GM18517 (cell line): Measurements from ENCODE around the gene SLC50A1.

Source experiments
- ATAC-seq: cut with Tn5 transposase; IDR thresholded peaks from one replicate; pipeline ENCODE4 v1.9.1; 2021; ENCODE audit warnings: mild to moderate bottlenecking, moderate library complexity; ENCODE audit not compliant: unreplicated experiment

The SLC50A1 gene, protein sequence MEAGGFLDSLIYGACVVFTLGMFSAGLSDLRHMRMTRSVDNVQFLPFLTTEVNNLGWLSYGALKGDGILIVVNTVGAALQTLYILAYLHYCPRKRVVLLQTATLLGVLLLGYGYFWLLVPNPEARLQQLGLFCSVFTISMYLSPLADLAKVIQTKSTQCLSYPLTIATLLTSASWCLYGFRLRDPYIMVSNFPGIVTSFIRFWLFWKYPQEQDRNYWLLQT

GRCh38 chr1:155135415-155136028 lies at the start of gene SLC50A1:
Gene SLC50A1, plus strand, starts transcription at chr1:155135852. Its CDS starts 60 bp downstream, at chr1:155135912.
- peak; percentile 49 for ATAC-seq

GRCh38 chr1:155086128-155086741 lies 49.4 kb upstream of the SLC50A1 start:
- ATAC-seq: no peak

DNA sequence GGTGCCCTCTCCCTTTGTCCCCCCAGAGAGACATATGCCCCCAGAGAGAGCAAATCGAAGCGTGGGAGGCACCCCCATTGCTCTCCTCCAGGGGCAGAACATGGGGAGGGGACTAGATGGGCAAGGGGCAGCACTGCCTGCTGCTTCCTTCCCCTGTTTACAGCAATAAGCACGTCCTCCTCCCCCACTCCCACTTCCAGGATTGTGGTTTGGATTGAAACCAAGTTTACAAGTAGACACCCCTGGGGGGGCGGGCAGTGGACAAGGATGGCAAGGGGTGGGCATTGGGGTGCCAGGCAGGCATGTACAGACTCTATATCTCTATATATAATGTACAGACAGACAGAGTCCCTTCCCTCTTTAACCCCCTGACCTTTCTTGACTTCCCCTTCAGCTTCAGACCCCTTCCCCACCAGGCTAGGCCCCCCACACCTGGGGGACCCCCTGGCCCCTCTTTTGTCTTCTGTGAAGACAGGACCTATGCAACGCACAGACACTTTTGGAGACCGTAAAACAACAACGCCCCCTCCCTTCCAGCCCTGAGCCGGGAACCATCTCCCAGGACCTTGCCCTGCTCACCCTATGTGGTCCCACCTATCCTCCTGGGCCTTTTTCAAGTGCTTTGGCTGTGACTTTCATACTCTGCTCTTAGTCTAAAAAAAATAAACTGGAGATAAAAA lies 48.7 kb upstream of the SLC50A1 start:
- no peak for ATAC-seq

DNA sequence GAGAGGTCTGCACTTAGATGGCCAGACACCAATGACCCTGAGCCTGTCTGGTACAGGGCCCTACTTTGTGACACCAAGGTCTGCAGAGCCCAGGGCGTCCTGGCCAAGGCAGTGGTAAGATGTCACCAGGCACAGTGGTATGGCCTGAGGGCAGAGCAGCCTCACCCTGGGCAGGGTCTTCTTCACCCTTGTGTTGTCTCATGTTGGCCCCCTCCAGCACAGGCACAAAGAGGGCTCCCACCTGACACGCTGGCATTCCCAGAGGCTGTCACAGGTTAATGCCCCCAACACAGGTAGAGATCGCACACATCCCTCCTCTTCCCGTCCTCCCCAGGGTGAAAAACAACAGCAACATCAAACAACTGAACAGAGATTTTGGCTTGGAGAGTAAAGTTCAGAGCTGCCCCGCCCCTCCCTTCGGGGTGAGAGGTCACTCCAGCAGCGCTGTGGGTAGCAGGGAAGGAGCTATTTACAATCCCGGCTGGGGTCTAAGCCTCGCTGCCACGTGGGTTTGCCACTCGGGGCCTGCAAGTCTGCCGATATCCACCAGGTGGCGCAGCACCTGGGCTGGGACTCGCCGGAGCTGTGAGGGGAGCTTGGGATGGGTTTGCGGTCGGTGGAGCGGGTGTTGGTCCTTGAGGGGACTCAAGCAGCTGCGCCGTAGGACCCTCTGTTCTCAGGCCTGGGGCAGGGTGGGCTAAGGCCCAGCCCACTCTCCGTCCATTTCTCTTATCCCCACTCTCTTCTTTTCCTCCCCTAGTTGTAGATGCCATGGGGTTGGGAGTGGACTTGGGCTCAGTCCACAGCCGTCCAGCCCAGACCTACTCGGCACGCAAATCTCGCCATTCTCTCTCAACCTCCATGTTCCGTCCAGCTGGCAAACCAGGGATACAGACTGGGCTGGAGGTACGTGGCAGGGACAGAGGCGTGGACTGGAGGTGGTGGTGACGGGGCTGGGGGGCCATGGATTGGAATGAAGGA lies 44.3 kb upstream of the SLC50A1 start:
- no peak for ATAC-seq

- no peak for ATAC-seq
Observed at GRCh38 chr1:155092131-155092530, 43.5 kb upstream of the SLC50A1 start.

GRCh38 chr1:155092641-155093040 lies 43.0 kb upstream of the SLC50A1 start:
- no peak for ATAC-seq

- ATAC-seq: no peak
Observed at GRCh38 chr1:155093911-155094621, 41.6 kb upstream of the SLC50A1 start.

- ATAC-seq: no peak
Observed at GRCh38 chr1:155094622-155094948, 41.1 kb upstream of the SLC50A1 start.

GRCh38 chr1:155099331-155099730 lies 36.3 kb upstream of the SLC50A1 start:
- no peak for ATAC-seq

GRCh38 chr1:155103325-155103724 lies 32.3 kb upstream of the SLC50A1 start:
- no peak for ATAC-seq

DNA sequence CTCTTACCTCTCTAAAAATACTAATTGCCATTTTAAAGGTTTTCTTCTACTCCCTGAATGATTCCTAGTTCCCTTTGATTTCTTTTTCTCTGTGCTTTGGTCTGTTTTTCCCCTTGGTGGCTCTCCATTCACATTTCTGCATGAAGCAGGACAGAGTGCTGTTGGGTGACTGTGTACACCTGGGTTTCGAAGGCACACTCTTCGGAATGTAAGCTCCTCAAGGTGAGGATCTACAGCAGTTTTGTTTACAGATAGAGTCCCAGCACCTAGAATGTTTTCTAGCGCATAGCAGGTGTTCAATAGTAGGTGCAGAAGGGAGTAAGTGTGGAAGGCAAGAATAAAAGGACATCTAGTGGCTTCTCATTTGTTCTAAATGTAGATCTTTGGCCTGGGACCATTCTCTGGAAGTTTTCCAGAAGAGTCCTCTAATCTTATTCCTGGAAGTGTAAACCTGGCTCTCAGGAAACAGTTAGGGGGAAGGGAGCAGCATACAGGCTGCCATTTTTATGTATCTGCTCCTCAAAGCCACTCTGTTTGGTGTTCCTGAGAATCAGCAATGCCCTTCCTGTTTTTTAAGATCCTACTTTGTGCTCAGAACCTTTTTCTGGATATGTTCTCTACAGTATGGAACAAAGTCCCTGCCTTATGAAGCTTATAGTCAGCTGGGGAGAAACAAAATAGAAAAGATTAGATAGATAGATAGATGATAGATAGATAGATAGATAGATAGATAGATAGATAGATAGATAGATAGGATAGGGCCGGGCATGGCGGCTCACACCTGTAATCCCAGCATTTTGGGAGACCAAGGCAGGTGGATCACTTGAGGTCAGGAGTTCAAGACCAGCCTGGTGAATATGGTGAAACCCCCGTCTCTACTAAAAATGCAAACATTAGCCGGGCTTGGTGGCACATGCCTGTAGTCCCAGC lies 30.8 kb upstream of the SLC50A1 start:
- no peak for ATAC-seq

- ATAC-seq: no peak
Observed at GRCh38 chr1:155105604-155106011, 30.0 kb upstream of the SLC50A1 start.

DNA sequence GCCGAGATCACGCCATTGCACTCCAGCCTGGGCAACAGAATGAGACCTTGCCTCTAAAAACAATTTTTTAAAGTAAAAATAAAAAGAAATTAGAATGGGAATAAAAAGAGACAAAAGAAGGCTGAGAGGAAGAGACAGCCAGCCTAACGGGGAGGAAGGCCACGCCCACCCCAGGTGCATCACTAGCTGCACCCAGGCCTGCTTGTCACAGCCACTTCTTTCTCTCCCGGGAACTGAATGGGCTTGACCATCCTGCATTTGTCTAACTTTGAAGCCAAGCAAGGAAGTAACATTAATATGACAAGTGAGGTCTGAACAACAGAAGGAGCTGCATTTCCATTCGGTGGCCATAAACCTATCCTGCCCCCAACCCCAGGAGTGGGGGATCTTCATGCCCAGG lies 28.8 kb upstream of the SLC50A1 start:
- no peak for ATAC-seq

DNA sequence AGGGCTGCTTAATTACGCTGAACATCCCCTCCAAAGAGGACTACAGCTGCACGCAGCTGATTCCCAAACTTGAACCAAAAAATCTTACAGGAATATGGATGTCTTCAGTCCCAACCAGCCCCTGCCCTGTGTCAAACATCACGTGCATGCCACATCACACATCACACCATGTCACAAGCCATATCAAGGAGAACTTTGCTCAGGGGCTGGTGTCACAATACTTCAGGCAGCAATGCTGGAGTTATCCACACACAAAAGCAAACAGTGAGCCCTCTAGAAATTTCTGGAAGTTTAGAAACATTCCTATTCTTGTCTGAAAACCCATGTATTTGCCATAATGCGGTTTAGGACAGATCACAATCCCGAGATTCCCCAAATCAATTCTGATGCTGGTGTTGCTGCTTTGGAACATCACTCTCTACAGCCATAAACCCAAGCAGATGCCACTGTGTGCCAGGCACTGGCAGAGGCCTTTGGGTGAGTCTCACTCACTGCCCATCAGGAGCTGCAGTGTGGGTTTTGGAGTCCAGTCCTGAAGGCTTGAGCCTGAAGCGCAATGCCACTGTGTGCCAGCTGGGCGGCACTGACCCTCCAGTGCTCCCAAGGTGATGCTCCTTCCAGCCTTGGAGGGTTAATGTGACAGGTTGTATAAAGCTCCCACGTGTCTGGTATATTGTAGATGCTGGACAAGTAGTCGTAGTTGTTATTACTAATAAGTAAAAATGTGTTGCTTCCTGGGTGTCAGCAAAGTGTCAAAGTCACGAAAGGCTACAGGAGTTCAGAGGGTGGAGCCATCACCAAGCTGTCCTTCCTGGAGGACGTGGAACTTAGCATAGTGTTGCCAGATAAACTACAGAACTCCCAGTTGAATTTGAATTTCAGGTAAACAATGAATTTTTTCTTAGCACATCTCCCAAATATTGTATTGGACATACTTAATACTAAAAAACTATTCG lies 28.1 kb upstream of the SLC50A1 start:
- no peak for ATAC-seq

- no peak for ATAC-seq
Observed at GRCh38 chr1:155108296-155108695, 27.4 kb upstream of the SLC50A1 start.

DNA sequence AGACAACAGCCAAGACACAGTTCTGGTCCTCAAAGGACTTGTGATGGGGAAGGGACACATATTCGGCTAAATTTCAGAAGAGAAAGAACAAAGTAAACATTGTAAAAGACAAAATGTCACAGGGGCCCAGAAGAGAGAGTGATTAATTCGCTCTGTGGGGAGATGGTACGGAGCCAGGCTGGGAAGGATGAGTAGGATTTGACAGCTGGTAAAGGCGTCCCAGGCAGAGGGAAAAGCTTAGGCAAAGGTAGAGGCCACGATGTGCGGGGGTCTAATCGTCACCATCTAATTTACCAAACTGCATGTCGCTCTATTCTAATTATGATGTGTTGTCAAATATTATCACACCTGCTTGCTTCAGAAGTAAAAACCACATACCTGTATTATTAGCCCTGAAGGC lies 25.3 kb upstream of the SLC50A1 start:
- no peak for ATAC-seq

DNA sequence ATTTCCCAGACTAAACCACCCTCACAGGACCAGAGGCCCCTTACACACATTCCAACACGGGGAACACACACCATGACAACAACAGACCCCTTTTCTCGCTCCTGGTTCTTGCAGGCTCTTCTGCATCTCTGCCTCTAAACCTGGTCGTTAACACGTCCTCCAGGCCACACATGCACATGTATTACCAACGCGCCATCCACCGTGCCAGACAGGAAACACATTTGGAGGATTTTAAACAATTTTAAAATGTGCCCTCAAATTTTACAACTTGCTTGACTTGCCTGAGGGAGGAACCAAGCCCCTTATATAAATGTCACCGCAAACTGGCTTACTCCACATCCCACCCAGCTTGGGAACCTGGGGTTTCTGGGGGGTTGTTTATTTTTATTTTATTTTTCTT lies 24.8 kb upstream of the SLC50A1 start:
- ATAC-seq: no peak

DNA sequence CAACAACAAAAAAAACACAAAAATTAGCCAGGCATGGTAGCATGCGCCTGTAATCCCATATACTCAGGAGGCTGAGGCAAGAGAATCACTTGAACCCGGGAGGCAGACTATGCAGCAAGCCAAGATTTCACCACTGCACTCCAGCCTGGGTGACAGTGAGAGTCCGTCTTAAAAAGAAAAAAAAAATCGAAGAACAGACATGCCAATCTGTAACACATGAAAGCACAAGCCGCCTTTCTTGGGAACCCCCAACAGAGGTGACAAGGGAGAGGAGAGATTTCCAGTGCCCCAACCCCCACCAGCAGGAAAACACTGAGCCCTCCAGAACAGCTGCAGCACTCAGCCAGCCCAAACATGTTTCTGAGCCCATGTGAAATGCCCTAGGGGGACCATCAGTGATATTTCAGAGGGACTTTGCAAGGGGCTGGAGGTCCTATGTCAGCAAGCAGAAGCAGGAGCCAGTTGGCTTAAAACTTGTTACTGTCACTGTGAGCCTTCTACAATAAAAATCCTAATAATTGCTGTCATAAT lies 22.1 kb upstream of the SLC50A1 start:
- ATAC-seq: no peak
